H9 (cell line): ENCODE data around the gene ZNF3. TPM values are rescaled to one million over a fixed set of nuclear protein-coding genes. Genes with fewer than 3 reads are reported as not detected.

Source experiments
- DNase-seq: peaks from one replicate; pipeline ENCODE4 v3.0.0-alpha.2; 2017
- H2AFZ ChIP-seq: one replicate; pipeline ENCODE4 v1.6.1; 2013; ENCODE audit warnings: mild to moderate bottlenecking, low read length, control low read depth, moderate library complexity
- H2AK5ac ChIP-seq: 2 replicates; pipeline ENCODE4 v1.6.1; 2013; ENCODE audit warnings: low read length, control low read depth, mixed read lengths; ENCODE audit not compliant: insufficient read length
- H2BK120ac ChIP-seq: one replicate; pipeline ENCODE4 v1.6.1; 2013; ENCODE audit warnings: low read depth, mild to moderate bottlenecking, low read length, control low read depth, inconsistent platforms; ENCODE audit not compliant: poor library complexity, severe bottlenecking
- H2BK12ac ChIP-seq: 2 replicates; pipeline ENCODE4 v1.6.1; 2013; ENCODE audit warnings: low read length, control low read depth, mixed read lengths, low read depth; ENCODE audit not compliant: insufficient read length
- H2BK15ac ChIP-seq: 2 replicates; pipeline ENCODE4 v1.6.1; 2013; ENCODE audit warnings: low read depth, low read length, control low read depth
- H2BK20ac ChIP-seq: one replicate; pipeline ENCODE4 v1.6.1; 2013; ENCODE audit warnings: low read depth, mild to moderate bottlenecking, low read length, control low read depth, inconsistent platforms; ENCODE audit not compliant: poor library complexity, severe bottlenecking
- H2BK5ac ChIP-seq: 2 replicates; pipeline ENCODE4 v1.6.1; 2013; ENCODE audit warnings: low read length, control low read depth, mixed read lengths; ENCODE audit not compliant: insufficient read length
- H3K14ac ChIP-seq: 2 replicates; pipeline ENCODE4 v1.6.1; 2013; ENCODE audit warnings: low read length, control low read depth; ENCODE audit not compliant: insufficient read depth
- H3K18ac ChIP-seq: 2 replicates; pipeline ENCODE4 v1.6.1; 2013; ENCODE audit warnings: low read depth, mild to moderate bottlenecking, mixed read lengths, low read length, control low read depth; ENCODE audit not compliant: insufficient read length
- H3K23ac ChIP-seq: 2 replicates; pipeline ENCODE4 v1.6.1; 2013; ENCODE audit warnings: low read length, control low read depth, mixed read lengths, low read depth; ENCODE audit not compliant: insufficient read length
- H3K23me2 ChIP-seq: 2 replicates; pipeline ENCODE4 v1.6.1; 2013; ENCODE audit warnings: low read depth, mild to moderate bottlenecking, mixed read lengths, low read length, control low read depth; ENCODE audit not compliant: insufficient read length, poor library complexity, severe bottlenecking
- H3K27ac ChIP-seq: 2 replicates; pipeline ENCODE4 v1.5.1; 2013; ENCODE audit warnings: low read length, control low read depth, mixed read lengths, low read depth; ENCODE audit not compliant: insufficient read length
- H3K27me3 ChIP-seq: 2 replicates; pipeline ENCODE4 v1.6.1; 2013; ENCODE audit warnings: low read length, control low read depth, inconsistent platforms; ENCODE audit not compliant: insufficient read depth
- H3K4ac ChIP-seq: 2 replicates; pipeline ENCODE4 v1.6.1; 2013; ENCODE audit warnings: low read depth, mild to moderate bottlenecking, control low read depth, inconsistent platforms, low read length, moderate library complexity
- H3K4me1 ChIP-seq: 2 replicates; pipeline ENCODE4 v1.6.1; 2013; ENCODE audit warnings: low read length, control low read depth, inconsistent platforms; ENCODE audit not compliant: insufficient read depth
- H3K4me2 ChIP-seq: 2 replicates; pipeline ENCODE4 v1.6.1; 2013; ENCODE audit warnings: low read length, control low read depth, mixed read lengths; ENCODE audit not compliant: insufficient read length, insufficient read depth
- H3K56ac ChIP-seq: 2 replicates; pipeline ENCODE4 v1.6.1; 2013; ENCODE audit warnings: low read depth, mild to moderate bottlenecking, mixed read lengths, low read length, control low read depth; ENCODE audit not compliant: insufficient read length
- H3K79me1 ChIP-seq: 2 replicates; pipeline ENCODE4 v1.6.1; 2013; ENCODE audit warnings: low read depth, mild to moderate bottlenecking, moderate library complexity, low read length, control low read depth, inconsistent platforms; ENCODE audit not compliant: insufficient read depth, poor library complexity, severe bottlenecking
- H3K79me2 ChIP-seq: 2 replicates; pipeline ENCODE4 v1.6.1; 2013; ENCODE audit warnings: low read length, control low read depth, inconsistent platforms; ENCODE audit not compliant: insufficient read depth
- H3K9ac ChIP-seq: 2 replicates; pipeline ENCODE4 v1.6.1; 2013; ENCODE audit warnings: low read length, control low read depth, mixed read lengths; ENCODE audit not compliant: insufficient read length; ENCODE audit errors: extremely low read depth
- H3K9me3 ChIP-seq: one replicate; pipeline ENCODE4 v1.6.1; 2013; ENCODE audit warnings: low read depth, low read length, inconsistent platforms; ENCODE audit not compliant: control insufficient read depth
- H3T11ph ChIP-seq: one replicate; pipeline ENCODE4 v1.6.1; 2013; ENCODE audit warnings: mild to moderate bottlenecking, low read length, control low read depth, inconsistent platforms
- H4K20me1 ChIP-seq: one replicate; pipeline ENCODE4 v1.6.1; 2013; ENCODE audit not compliant: control insufficient read depth, insufficient read length, insufficient read depth
- H4K5ac ChIP-seq: 2 replicates; pipeline ENCODE4 v1.6.1; 2013; ENCODE audit warnings: low read depth, mild to moderate bottlenecking, mixed read lengths, low read length, control low read depth; ENCODE audit not compliant: insufficient read length
- H4K8ac ChIP-seq: replicated peaks from 2 replicates; pipeline ENCODE4 v1.6.1; 2013; ENCODE audit warnings: low read length, control low read depth, mixed read lengths, low read depth; ENCODE audit not compliant: insufficient read length
- H4K91ac ChIP-seq: 2 replicates; pipeline ENCODE4 v1.6.1; 2013; ENCODE audit warnings: low read depth, mild to moderate bottlenecking, moderate library complexity, mixed read lengths, low read length, control low read depth; ENCODE audit not compliant: insufficient read length
- H3K27ac Mint-ChIP-seq, 3 experiments: 2 replicates in 2 of 3; 3 replicates in 1 of 3; pipeline ENCODE4 v1.8.0; 2020 to 2021; ENCODE audit warnings: mixed read lengths in 3 of 3, mild to moderate bottlenecking in 1 of 3, moderate library complexity in 1 of 3
- H3K27me3 Mint-ChIP-seq: 2 replicates; pipeline ENCODE4 v1.8.0; 2021; ENCODE audit warnings: low read depth, mild to moderate bottlenecking, moderate library complexity, mixed read lengths
- H3K36me3 Mint-ChIP-seq, 3 experiments: 2 replicates in 2 of 3; 3 replicates in 1 of 3; pipeline ENCODE4 v1.8.0; 2020 to 2021; ENCODE audit warnings: low read depth in 3 of 3, mixed read lengths in 3 of 3; ENCODE audit not compliant: insufficient read depth in 1 of 3
- H3K4me1 Mint-ChIP-seq, 2 experiments: 2 replicates each; pipeline ENCODE4 v1.8.0; 2020; ENCODE audit warnings: mixed read lengths in 2 of 2
- H3K4me3 Mint-ChIP-seq, 2 experiments: 2 replicates in 1 of 2; 3 replicates in 1 of 2; pipeline ENCODE4 v1.8.0; 2020 to 2021; ENCODE audit warnings: mild to moderate bottlenecking in 2 of 2, mixed read lengths in 2 of 2, moderate library complexity in 1 of 2
- H3K9me3 Mint-ChIP-seq, 2 experiments: 2 replicates in 1 of 2; 3 replicates in 1 of 2; pipeline ENCODE4 v1.8.0; 2020; ENCODE audit warnings: mild to moderate bottlenecking in 2 of 2, mixed read lengths in 2 of 2, moderate library complexity in 1 of 2
- WGBS: extraction: QIAGEN DNeasy Blood & Tissue Kit; methylation state at CpG from one replicate; pipeline ENCODE4 v1.1.7; 2013; ENCODE audit warnings: missing lambda C conversion rate, low lambda C conversion rate, mixed read lengths; ENCODE audit not compliant: insufficient read length; ENCODE audit errors: extremely low coverage; 5-methylcytosine and 5-hydroxymethylcytosine counted together
- total RNA-seq: library from RNA; stranded (reverse); gene quantifications from 2 replicates; pipeline ENCODE4 v1.2.1, GENCODE V29; 2021
- TF ChIP-seq, protein P1 (sequence below): fragments of 200-600 bp; sonication (generic); conservative IDR thresholded peaks from 3 replicates; pipeline ENCODE4 v1.8.0; 2021; ENCODE audit warnings: antibody characterized with exemption, mild to moderate bottlenecking

ZNF3 gene
- total RNA-seq, 1 experiment from 2014 or later, result 60.4 TPM

DNA sequence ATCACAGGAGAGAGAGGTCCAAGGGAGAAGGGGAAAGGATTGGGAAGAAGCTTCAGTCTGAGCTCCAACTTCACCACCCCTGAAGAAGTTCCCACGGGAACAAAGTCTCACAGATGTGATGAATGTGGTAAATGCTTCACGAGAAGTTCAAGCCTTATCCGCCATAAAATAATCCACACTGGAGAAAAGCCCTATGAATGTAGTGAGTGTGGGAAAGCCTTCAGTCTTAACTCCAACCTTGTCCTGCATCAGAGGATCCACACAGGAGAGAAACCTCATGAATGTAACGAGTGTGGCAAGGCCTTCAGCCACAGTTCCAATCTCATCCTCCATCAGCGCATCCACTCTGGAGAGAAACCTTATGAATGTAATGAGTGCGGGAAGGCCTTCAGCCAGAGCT is 48.0 kb downstream of the ZNF3 start:
- H2BK20ac ChIP-seq, result no peak overlapping the region
- H3K56ac ChIP-seq, result no peak overlapping the region
- no peak overlapping the region for H3K14ac ChIP-seq
- H3K36me3 Mint-ChIP-seq, result peaks cover 56 to 76% (median 76%) of the 10 kb centered on the region in 3 experiments
- no peaks in the 10 kb centered on the region for H3K23me2 ChIP-seq
- H2BK12ac ChIP-seq, result no peak overlapping the region
- no peak overlapping the region; a peak in 1 of 7 replicates for H3K27ac Mint-ChIP-seq
- no peak overlapping the region for H3K9ac ChIP-seq
- H4K91ac ChIP-seq, result no peak overlapping the region
- H3T11ph ChIP-seq, result no peak overlapping the region
- H3K4me3 Mint-ChIP-seq, result no peak overlapping the region
- no peak overlapping the region for H2AK5ac ChIP-seq
- no peak overlapping the region for H2BK15ac ChIP-seq
- no peaks in the 10 kb centered on the region for H3K27me3 Mint-ChIP-seq
- H2BK5ac ChIP-seq, result no peak overlapping the region
- H3K4me1 ChIP-seq, result no peaks in the 10 kb centered on the region
- H3K4me1 Mint-ChIP-seq, result no peaks in the 10 kb centered on the region
- DNase-seq, result no peak
- H3K4ac ChIP-seq, result no peak overlapping the region
- no peak overlapping the region for H4K5ac ChIP-seq
- H4K20me1 ChIP-seq, result no peaks in the 10 kb centered on the region
- H4K8ac ChIP-seq, result no peak overlapping the region
- TF ChIP-seq, protein P1, sequence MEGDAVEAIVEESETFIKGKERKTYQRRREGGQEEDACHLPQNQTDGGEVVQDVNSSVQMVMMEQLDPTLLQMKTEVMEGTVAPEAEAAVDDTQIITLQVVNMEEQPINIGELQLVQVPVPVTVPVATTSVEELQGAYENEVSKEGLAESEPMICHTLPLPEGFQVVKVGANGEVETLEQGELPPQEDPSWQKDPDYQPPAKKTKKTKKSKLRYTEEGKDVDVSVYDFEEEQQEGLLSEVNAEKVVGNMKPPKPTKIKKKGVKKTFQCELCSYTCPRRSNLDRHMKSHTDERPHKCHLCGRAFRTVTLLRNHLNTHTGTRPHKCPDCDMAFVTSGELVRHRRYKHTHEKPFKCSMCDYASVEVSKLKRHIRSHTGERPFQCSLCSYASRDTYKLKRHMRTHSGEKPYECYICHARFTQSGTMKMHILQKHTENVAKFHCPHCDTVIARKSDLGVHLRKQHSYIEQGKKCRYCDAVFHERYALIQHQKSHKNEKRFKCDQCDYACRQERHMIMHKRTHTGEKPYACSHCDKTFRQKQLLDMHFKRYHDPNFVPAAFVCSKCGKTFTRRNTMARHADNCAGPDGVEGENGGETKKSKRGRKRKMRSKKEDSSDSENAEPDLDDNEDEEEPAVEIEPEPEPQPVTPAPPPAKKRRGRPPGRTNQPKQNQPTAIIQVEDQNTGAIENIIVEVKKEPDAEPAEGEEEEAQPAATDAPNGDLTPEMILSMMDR, result no peak
- H3K79me2 ChIP-seq, result no peaks in the 10 kb centered on the region
- no peak overlapping the region for H2AFZ ChIP-seq
- no peaks in the 10 kb centered on the region for H3K79me1 ChIP-seq
- H2BK120ac ChIP-seq, result no peak overlapping the region
- H3K27me3 ChIP-seq, result no peaks in the 10 kb centered on the region
- H3K9me3 Mint-ChIP-seq, result no peaks in the 10 kb centered on the region
- H3K9me3 ChIP-seq, result no peaks in the 10 kb centered on the region
- H3K23ac ChIP-seq, result no peak overlapping the region
- H3K4me2 ChIP-seq, result no peak overlapping the region
- H3K18ac ChIP-seq, result no peak overlapping the region
- H3K27ac ChIP-seq, result no peak overlapping the region
- WGBS, result no CpG with 5 or more reads among the region's 6 CpGs
